Neuronal stem cell (in vitro differentiated cells): ENCODE data around the gene UBE4B.

Experiments
- DNase-seq: peaks from one replicate; pipeline ENCODE4 v3.0.0-alpha.2; 2013; ENCODE audit warnings: low spot score
- H2AFZ ChIP-seq: one replicate; pipeline ENCODE4 v1.6.1; 2013; ENCODE audit warnings: mild to moderate bottlenecking, low read length, inconsistent platforms
- H2AK5ac ChIP-seq: 2 replicates; pipeline ENCODE4 v1.6.1; 2013; ENCODE audit warnings: low read depth, mild to moderate bottlenecking, inconsistent platforms, low read length, moderate library complexity, mixed read lengths
- H2BK120ac ChIP-seq: 2 replicates; pipeline ENCODE4 v1.6.1; 2013; ENCODE audit warnings: low read depth, mild to moderate bottlenecking, inconsistent platforms, low read length, moderate library complexity, mixed read lengths
- H2BK12ac ChIP-seq: one replicate; pipeline ENCODE4 v1.6.1; 2013; ENCODE audit warnings: low read length, inconsistent platforms
- H2BK15ac ChIP-seq: 2 replicates; pipeline ENCODE4 v1.6.1; 2013; ENCODE audit warnings: mild to moderate bottlenecking, low read length, inconsistent platforms, mixed read lengths
- H2BK5ac ChIP-seq: one replicate; pipeline ENCODE4 v1.6.1; 2013; ENCODE audit warnings: inconsistent platforms, mild to moderate bottlenecking, low read length, moderate library complexity
- H3K14ac ChIP-seq: one replicate; pipeline ENCODE4 v1.6.1; 2013; ENCODE audit warnings: low read length, inconsistent platforms
- H3K18ac ChIP-seq: 2 replicates; pipeline ENCODE4 v1.6.1; 2013; ENCODE audit warnings: low read length, inconsistent platforms
- H3K23ac ChIP-seq: 2 replicates; pipeline ENCODE4 v1.6.1; 2013; ENCODE audit warnings: low read depth, mild to moderate bottlenecking, mixed read lengths, low read length, inconsistent platforms; ENCODE audit not compliant: poor library complexity
- H3K27ac ChIP-seq: replicated peaks from 3 replicates; pipeline ENCODE4 v1.5.1; 2013; ENCODE audit warnings: low read length, inconsistent platforms
- H3K27me3 ChIP-seq, 3 experiments: 2 replicates each; pipeline ENCODE4 v1.6.1; 2013; ENCODE audit warnings: low read length in 3 of 3, mild to moderate bottlenecking in 2 of 3, inconsistent platforms in 1 of 3, low read depth in 1 of 3, mixed read lengths in 1 of 3, moderate library complexity in 1 of 3; ENCODE audit not compliant: control insufficient read depth in 3 of 3, insufficient read depth in 3 of 3
- H3K36me3 ChIP-seq, 2 donors: replicated peaks in 1 of 2; 2 replicates each; pipeline ENCODE4 v1.6.1; 2013; ENCODE audit warnings: low read length in 2 of 2; ENCODE audit not compliant: control insufficient read depth in 2 of 2, insufficient read depth in 2 of 2
- H3K4ac ChIP-seq: 2 replicates; pipeline ENCODE4 v1.6.1; 2013; ENCODE audit warnings: inconsistent platforms, mild to moderate bottlenecking, low read length, moderate library complexity
- H3K4me1 ChIP-seq, 2 donors: 1 replicate in 1 of 2; 2 replicates in 1 of 2; pipeline ENCODE4 v1.6.1; 2013; ENCODE audit warnings: low read length in 2 of 2, low read depth in 1 of 2; ENCODE audit not compliant: control insufficient read depth in 2 of 2, insufficient read depth in 1 of 2
- H3K4me2 ChIP-seq: one replicate; pipeline ENCODE4 v1.6.1; 2013; ENCODE audit warnings: mild to moderate bottlenecking, low read length, inconsistent platforms; ENCODE audit not compliant: insufficient read depth, poor library complexity, severe bottlenecking
- H3K4me3 ChIP-seq, 2 donors: 2 replicates each; pipeline ENCODE4 v1.5.1; 2013; ENCODE audit warnings: low read length in 2 of 2, mild to moderate bottlenecking in 2 of 2, inconsistent platforms in 1 of 2, moderate library complexity in 1 of 2
- H3K79me1 ChIP-seq: one replicate; pipeline ENCODE4 v1.6.1; 2013; ENCODE audit warnings: low read depth, mild to moderate bottlenecking, inconsistent platforms, low read length, moderate library complexity
- H3K9ac ChIP-seq: one replicate; pipeline ENCODE4 v1.6.1; 2013; ENCODE audit warnings: mild to moderate bottlenecking, low read depth, low read length, inconsistent platforms; ENCODE audit not compliant: poor library complexity
- H3K9me3 ChIP-seq, 2 donors: replicated peaks in 1 of 2; 2 replicates each; pipeline versions ENCODE3 to v1.6.1; 2013; ENCODE audit warnings: low read length in 2 of 2, mild to moderate bottlenecking in 2 of 2, inconsistent platforms in 1 of 2, low read depth in 1 of 2, mixed read lengths in 1 of 2, moderate library complexity in 1 of 2; ENCODE audit not compliant: control insufficient read depth in 2 of 2, insufficient read depth in 1 of 2
- H4K8ac ChIP-seq: one replicate; pipeline ENCODE4 v1.6.1; 2013; ENCODE audit warnings: low read depth, mild to moderate bottlenecking, inconsistent platforms, low read length, moderate library complexity
- H4K91ac ChIP-seq: one replicate; pipeline ENCODE4 v1.6.1; 2013; ENCODE audit warnings: low read length, low read depth, mild to moderate bottlenecking, inconsistent platforms; ENCODE audit not compliant: poor library complexity
- WGBS, 2 donors: extraction: QIAGEN DNeasy Blood & Tissue Kit; methylation state at CpG; one replicate each; pipeline ENCODE4 v1.1.7; 2013; ENCODE audit warnings: missing lambda C conversion rate in 2 of 2, mixed read lengths in 1 of 2; ENCODE audit not compliant: insufficient read length in 2 of 2, insufficient replicate concordance in 1 of 2; ENCODE audit errors: extremely low coverage in 2 of 2; 5-methylcytosine and 5-hydroxymethylcytosine counted together

The UBE4B gene

GRCh38 chr1:10173582-10173981, 140.8 kb downstream of the UBE4B start:
- Histone ChIP-seq H3K18ac (no peak overlapping the region), H3K9me3 (peaks cover 2 to 9% of the 10 kb centered on the region in 2 donors), H3K14ac (no peak overlapping the region), H2BK15ac (no peak overlapping the region), H2AK5ac (no peak overlapping the region), H3K9ac (no peak overlapping the region), H3K27ac (no peak overlapping the region), H2BK12ac (no peak overlapping the region), H3K23ac (no peak overlapping the region), H2BK5ac (no peak overlapping the region), H4K91ac (no peak overlapping the region), H2BK120ac (no peak overlapping the region), H3K4ac (no peak overlapping the region), H4K8ac (no peak overlapping the region), H2AFZ (no peak overlapping the region), H3K79me1 (no peaks in the 10 kb centered on the region), H3K4me3 (no peak overlapping the region), H3K4me2 (no peak overlapping the region), H3K36me3 (peaks cover 17 to 54% of the 10 kb centered on the region in 2 donors), H3K27me3 (no peaks in the 10 kb centered on the region), H3K4me1 (peaks cover 2 to 23% of the 10 kb centered on the region in 2 donors)
- no CpG with 5 or more reads among the region's 10 CpGs for WGBS, 2 donors
- DNase-seq = no peak

- Histone ChIP-seq H3K14ac (no peak overlapping the region), H4K91ac (no peak overlapping the region), H2BK12ac (no peak overlapping the region), H4K8ac (no peak overlapping the region), H3K9me3 (peaks cover 2 to 9% of the 10 kb centered on the region in 2 donors), H3K4ac (no peak overlapping the region), H3K27me3 (no peaks in the 10 kb centered on the region), H3K9ac (no peak overlapping the region), H3K79me1 (no peaks in the 10 kb centered on the region), H2BK5ac (no peak overlapping the region), H3K18ac (no peak overlapping the region), H3K4me1 (peaks cover 17 to 35% of the 10 kb centered on the region in 2 donors), H3K4me3 (no peak overlapping the region), H2AK5ac (no peak overlapping the region), H2BK120ac (no peak overlapping the region), H3K27ac (no peak overlapping the region), H2BK15ac (no peak overlapping the region), H3K36me3 (peaks cover 7 to 19% of the 10 kb centered on the region in 2 donors), H2AFZ (peak overlapping the region; percentile 46), H3K23ac (no peak overlapping the region), H3K4me2 (no peak overlapping the region)
- no peak for DNase-seq
- no CpG with 5 or more reads among the region's 5 CpGs for WGBS, 2 donors
These were observed 145.1 kb downstream of the UBE4B start for GRCh38 chr1:10177876-10178275.

- Histone ChIP-seq H3K4me3 (peak overlapping the region in 1 of 2 donors; percentile 41), H2BK5ac (peak overlapping the region; percentile 40)
These were observed 146.0 kb downstream of the UBE4B start for GRCh38 chr1:10178597-10179405.

GRCh38 chr1:10179406-10180091, 146.8 kb downstream of the UBE4B start:
- no peaks in the 10 kb centered on the region for H3K79me1 ChIP-seq
- WGBS, 2 donors = no CpG with 5 or more reads among the region's 23 CpGs
- H2BK5ac ChIP-seq = peak overlapping the region; percentile 40
- H3K14ac ChIP-seq = peak overlapping the region; percentile 9
- H2AK5ac ChIP-seq = peak overlapping the region; percentile 71
- H3K4me2 ChIP-seq = peak overlapping the region; percentile 68
- no peaks in the 10 kb centered on the region for H3K27me3 ChIP-seq
- H3K9me3 ChIP-seq = peaks cover 2 to 9% of the 10 kb centered on the region in 2 donors
- H3K27ac ChIP-seq = peak overlapping the region; percentile 92
- H3K23ac ChIP-seq = peak overlapping the region; percentile 37
- peaks cover 17 to 35% of the 10 kb centered on the region in 2 donors for H3K4me1 ChIP-seq
- peak overlapping the region; percentile 47 for H2BK12ac ChIP-seq
- peak overlapping the region in 1 of 2 donors; percentile 41 for H3K4me3 ChIP-seq
- peak; percentile 55 for DNase-seq
- H3K4ac ChIP-seq = no peak overlapping the region
- no peak overlapping the region for H4K8ac ChIP-seq
- H3K9ac ChIP-seq = peak overlapping the region; percentile 7
- peak overlapping the region; percentile 89 for H2BK15ac ChIP-seq
- peaks cover 2 to 10% of the 10 kb centered on the region in 2 donors for H3K36me3 ChIP-seq
- H3K18ac ChIP-seq = peak overlapping the region; percentile 95
- H4K91ac ChIP-seq = peak overlapping the region; percentile 60
- H2BK120ac ChIP-seq = no peak overlapping the region
- H2AFZ ChIP-seq = peak overlapping the region; percentile 60

More at GRCh38 chr1:10178597-10179405, 146.0 kb downstream of the UBE4B start:
- Histone ChIP-seq H3K27ac (peak overlapping the region; percentile 92), H3K9me3 (peaks cover 2 to 9% of the 10 kb centered on the region in 2 donors), H2BK12ac (no peak overlapping the region), H3K23ac (no peak overlapping the region), H3K9ac (no peak overlapping the region), H3K4me2 (peak overlapping the region; percentile 68), H3K27me3 (no peaks in the 10 kb centered on the region), H2BK120ac (no peak overlapping the region), H2BK15ac (peak overlapping the region; percentile 89), H3K4ac (no peak overlapping the region), H4K91ac (peak overlapping the region; percentile 60), H3K36me3 (peaks cover 2 to 12% of the 10 kb centered on the region in 2 donors), H3K4me1 (peaks cover 17 to 35% of the 10 kb centered on the region in 2 donors), H4K8ac (no peak overlapping the region), H3K14ac (no peak overlapping the region), H2AFZ (peak overlapping the region; percentile 60), H3K18ac (peak overlapping the region; percentile 95), H3K79me1 (no peaks in the 10 kb centered on the region), H2AK5ac (peak overlapping the region; percentile 71)
- WGBS, 2 donors = no CpG with 5 or more reads among the region's 22 CpGs
- peak; percentile 60 for DNase-seq
